Breast epithelium (tissue), 3 donors: Measurements from ENCODE around the gene SAMM50.

Experiments
- POLR2A ChIP-seq: fragments of 450-650 bp; IDR thresholded peaks from one replicate; pipeline ENCODE4 v1.6.1; 2016; ENCODE audit warnings: antibody characterized with exemption, mild to moderate bottlenecking, moderate library complexity
- POLR2AphosphoS5 ChIP-seq, 3 donors: sonication (generic); formaldehyde crosslinking; IDR thresholded peaks; one replicate each; pipeline ENCODE4 v1.6.1; 2017; ENCODE audit warnings: antibody characterized with exemption in 3 of 3
- TF ChIP-seq, protein P1 (sequence below), 3 donors: fragments of 450-650 bp; IDR thresholded peaks; one replicate each; pipeline ENCODE4 v1.5.1; 2016 to 2017; ENCODE audit warnings: antibody characterized with exemption in 3 of 3, mild to moderate bottlenecking in 3 of 3, moderate library complexity in 3 of 3

- TF ChIP-seq, protein P1, sequence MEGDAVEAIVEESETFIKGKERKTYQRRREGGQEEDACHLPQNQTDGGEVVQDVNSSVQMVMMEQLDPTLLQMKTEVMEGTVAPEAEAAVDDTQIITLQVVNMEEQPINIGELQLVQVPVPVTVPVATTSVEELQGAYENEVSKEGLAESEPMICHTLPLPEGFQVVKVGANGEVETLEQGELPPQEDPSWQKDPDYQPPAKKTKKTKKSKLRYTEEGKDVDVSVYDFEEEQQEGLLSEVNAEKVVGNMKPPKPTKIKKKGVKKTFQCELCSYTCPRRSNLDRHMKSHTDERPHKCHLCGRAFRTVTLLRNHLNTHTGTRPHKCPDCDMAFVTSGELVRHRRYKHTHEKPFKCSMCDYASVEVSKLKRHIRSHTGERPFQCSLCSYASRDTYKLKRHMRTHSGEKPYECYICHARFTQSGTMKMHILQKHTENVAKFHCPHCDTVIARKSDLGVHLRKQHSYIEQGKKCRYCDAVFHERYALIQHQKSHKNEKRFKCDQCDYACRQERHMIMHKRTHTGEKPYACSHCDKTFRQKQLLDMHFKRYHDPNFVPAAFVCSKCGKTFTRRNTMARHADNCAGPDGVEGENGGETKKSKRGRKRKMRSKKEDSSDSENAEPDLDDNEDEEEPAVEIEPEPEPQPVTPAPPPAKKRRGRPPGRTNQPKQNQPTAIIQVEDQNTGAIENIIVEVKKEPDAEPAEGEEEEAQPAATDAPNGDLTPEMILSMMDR (IDR thresholded peaks at IDR 0.05) = no peak
- no peak for TF ChIP-seq POLR2AphosphoS5 (IDR thresholded peaks at IDR 0.05)
- no peak for TF ChIP-seq POLR2A
These were observed 891 bp downstream of the SAMM50 start for GRCh38 chr22:43955883-43956782.
